ENCODE results near the gene STOX1.

DNA sequence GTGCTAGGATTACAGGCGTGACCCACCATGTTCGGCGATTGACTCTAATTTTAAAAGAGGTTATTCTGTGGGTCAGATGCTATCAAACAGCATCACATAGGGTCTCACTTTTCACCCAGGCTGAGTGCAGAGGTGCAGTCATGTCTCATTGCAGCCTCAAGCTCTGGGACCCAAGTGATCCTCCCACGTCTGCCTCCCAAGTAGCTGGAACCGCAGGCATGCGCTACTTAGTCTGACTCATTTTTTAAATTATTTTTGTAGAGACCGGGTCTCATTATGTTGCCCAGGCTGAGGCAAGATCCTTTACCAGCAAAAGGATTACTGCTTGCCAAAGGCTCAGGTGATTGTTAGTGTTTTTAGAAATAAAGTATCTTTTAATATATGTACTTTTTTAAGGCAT, 42.9 kb upstream of the STOX1 start:
- TF ChIP-seq, protein P1, sequence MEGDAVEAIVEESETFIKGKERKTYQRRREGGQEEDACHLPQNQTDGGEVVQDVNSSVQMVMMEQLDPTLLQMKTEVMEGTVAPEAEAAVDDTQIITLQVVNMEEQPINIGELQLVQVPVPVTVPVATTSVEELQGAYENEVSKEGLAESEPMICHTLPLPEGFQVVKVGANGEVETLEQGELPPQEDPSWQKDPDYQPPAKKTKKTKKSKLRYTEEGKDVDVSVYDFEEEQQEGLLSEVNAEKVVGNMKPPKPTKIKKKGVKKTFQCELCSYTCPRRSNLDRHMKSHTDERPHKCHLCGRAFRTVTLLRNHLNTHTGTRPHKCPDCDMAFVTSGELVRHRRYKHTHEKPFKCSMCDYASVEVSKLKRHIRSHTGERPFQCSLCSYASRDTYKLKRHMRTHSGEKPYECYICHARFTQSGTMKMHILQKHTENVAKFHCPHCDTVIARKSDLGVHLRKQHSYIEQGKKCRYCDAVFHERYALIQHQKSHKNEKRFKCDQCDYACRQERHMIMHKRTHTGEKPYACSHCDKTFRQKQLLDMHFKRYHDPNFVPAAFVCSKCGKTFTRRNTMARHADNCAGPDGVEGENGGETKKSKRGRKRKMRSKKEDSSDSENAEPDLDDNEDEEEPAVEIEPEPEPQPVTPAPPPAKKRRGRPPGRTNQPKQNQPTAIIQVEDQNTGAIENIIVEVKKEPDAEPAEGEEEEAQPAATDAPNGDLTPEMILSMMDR (IDR thresholded peaks at IDR 0.05; ENCODE audit: low read depth, low read length, poor library complexity, severe bottlenecking) = no peak
- no peak for TF ChIP-seq EZH2phosphoT487 (IDR thresholded peaks at IDR 0.05; ENCODE audit: borderline replicate concordance, low read length)
